HFFc6 (cell line): ENCODE data around the gene HOXD12. TPM values are rescaled to one million over a fixed set of nuclear protein-coding genes. Genes with fewer than 3 reads are reported as not detected.
A peak's percentile ranks its signal among the peaks of the same experiment; 100 is the strongest.

Experiments used
- DNase-seq: peaks from one replicate; pipeline ENCODE4 v3.0.0-alpha.2; 2018
- H3K27ac Mint-ChIP-seq: 2 replicates; pipeline ENCODE4 v1.8.0; 2020; ENCODE audit warnings: mild to moderate bottlenecking, mixed read lengths
- H3K27me3 Mint-ChIP-seq: 2 replicates; pipeline ENCODE4 v1.8.0; 2021; ENCODE audit warnings: mild to moderate bottlenecking, moderate library complexity, mixed read lengths; ENCODE audit not compliant: insufficient read depth
- H3K36me3 Mint-ChIP-seq: 2 replicates; pipeline ENCODE4 v1.8.0; 2021; ENCODE audit warnings: low read depth, mixed read lengths
- H3K4me1 Mint-ChIP-seq: 2 replicates; pipeline ENCODE4 v1.8.0; 2020; ENCODE audit warnings: low read depth, mixed read lengths
- H3K4me3 Mint-ChIP-seq: 2 replicates; pipeline ENCODE4 v1.8.0; 2020; ENCODE audit warnings: mild to moderate bottlenecking, moderate library complexity, mixed read lengths
- H3K9me3 Mint-ChIP-seq: 2 replicates; pipeline ENCODE4 v1.8.0; 2020; ENCODE audit warnings: mild to moderate bottlenecking, mixed read lengths
- CTCF ChIP-seq: fragments of 200-600 bp; sonication (generic); IDR thresholded peaks from 2 replicates; pipeline ENCODE4 v1.5.0; 2021; ENCODE audit warnings: antibody characterized with exemption, mild to moderate bottlenecking
- total RNA-seq, 6 experiments: library from RNA; stranded (reverse); fragmentation: NEBNext Ultra II Directional; extraction: Animal tissue kit (Norgen Biotek cat#: 25700); gene quantifications; 2 replicates in 1 of 6; 3 replicates in 5 of 6; pipeline ENCODE4 v1.2.3, GENCODE V29; 2021

HOXD12 gene
- total RNA-seq, 6 experiments from 2014 or later = 0.19 to 0.36 (median 0.26) TPM; not detected in 2

DNA sequence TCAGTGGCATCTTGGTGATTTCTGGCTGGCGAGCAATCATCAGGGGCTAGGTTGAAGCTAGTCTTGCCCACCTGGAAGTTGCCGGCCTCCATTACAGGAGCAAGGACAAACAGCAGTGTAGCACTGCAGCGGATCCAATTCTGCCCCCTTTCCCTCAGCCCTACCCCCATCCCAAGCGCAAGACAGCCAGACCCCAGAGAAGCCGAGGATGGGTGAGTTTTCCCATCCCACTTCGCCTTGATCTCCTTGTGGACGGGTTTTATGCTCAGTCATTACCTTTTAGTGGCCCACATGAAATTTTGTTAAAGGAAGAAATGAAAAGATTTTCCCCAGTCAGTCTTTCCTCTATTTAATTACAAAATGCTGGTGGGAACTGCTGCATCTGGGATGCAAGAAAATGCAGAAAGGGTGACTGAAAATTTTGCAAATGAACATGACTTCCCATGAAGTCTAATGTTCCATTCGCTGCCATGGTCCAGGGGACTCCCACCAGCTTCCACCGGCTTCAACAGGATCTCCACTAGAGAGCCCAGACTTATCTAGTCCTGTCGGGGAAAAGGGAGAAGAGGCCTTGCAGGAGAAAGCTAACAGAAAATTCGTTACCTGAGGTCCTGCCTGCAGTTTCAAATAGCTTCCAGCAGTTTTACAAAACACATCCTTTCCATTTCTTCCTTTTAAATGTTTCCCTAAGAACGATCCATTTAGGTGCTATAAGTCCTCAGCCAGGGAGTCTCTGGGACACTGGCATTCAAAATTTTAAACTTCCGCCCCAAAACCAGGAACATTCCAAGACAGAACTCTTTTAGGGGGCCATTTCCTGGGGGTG is 21.0 kb downstream of the HOXD12 start:
- H3K4me1 Mint-ChIP-seq = no peaks in the 10 kb centered on the region
- TF ChIP-seq CTCF = 0 out of 2 replicates have a peak, but pooled peaks have one; percentile 7
- H3K4me3 Mint-ChIP-seq = no peak overlapping the region
- peaks cover 22% of the 10 kb centered on the region for H3K36me3 Mint-ChIP-seq
- DNase-seq = no peak
- no peak overlapping the region for H3K27ac Mint-ChIP-seq
- H3K9me3 Mint-ChIP-seq = no peaks in the 10 kb centered on the region
- peaks cover 8% of the 10 kb centered on the region for H3K27me3 Mint-ChIP-seq

GRCh38 chr2:176121190-176122051 is 21.8 kb downstream of the HOXD12 start:
- Mint-ChIP-seq H3K36me3 (peaks cover 22% of the 10 kb centered on the region), H3K27me3 (peaks cover 9% of the 10 kb centered on the region), H3K4me3 (no peak overlapping the region), H3K9me3 (no peaks in the 10 kb centered on the region), H3K4me1 (no peaks in the 10 kb centered on the region), H3K27ac (no peak overlapping the region)
- 0 out of 2 replicates have a peak, but pooled peaks have one; percentile 1 for TF ChIP-seq CTCF
- DNase-seq = no peak

DNA sequence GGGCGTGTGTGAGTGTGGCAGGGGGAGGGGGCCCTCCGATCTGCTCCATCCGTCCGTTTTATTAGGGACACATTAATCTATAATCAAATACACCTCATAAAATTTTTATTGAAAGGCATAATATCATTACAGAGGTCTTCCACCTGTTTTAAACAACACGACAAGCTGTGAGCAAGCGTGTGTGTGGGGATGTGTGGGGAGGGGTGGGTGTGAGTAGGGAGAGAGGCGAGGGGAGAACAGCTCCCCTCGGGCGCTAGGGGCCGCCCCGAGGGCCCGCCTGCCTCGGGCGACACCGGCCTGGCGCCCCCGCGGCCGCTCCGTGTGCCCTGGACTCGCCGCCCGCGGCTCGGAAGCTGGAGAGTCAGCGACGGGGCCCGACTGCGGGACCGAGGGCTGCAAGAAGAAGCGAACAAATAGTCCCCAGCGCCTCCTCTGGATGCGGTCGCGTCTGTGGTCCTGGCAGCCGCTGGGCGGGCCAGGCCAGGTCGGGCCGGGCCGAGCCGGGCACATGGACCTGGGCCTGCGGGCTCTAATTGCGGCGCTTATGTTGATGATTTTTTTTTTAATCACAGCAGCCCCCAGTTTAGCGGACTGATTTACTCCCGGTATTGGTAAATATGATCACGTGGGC is 22.6 kb downstream of the HOXD12 start:
- Mint-ChIP-seq H3K4me1 (peaks cover 5% of the 10 kb centered on the region), H3K27me3 (peaks cover 9% of the 10 kb centered on the region), H3K36me3 (peaks cover 15% of the 10 kb centered on the region), H3K4me3 (peak overlapping the region; percentile 67; the same call in 1 of the 2 replicates), H3K27ac (no peak overlapping the region), H3K9me3 (no peaks in the 10 kb centered on the region)
- DNase-seq = no peak
- no peak for TF ChIP-seq CTCF

DNA sequence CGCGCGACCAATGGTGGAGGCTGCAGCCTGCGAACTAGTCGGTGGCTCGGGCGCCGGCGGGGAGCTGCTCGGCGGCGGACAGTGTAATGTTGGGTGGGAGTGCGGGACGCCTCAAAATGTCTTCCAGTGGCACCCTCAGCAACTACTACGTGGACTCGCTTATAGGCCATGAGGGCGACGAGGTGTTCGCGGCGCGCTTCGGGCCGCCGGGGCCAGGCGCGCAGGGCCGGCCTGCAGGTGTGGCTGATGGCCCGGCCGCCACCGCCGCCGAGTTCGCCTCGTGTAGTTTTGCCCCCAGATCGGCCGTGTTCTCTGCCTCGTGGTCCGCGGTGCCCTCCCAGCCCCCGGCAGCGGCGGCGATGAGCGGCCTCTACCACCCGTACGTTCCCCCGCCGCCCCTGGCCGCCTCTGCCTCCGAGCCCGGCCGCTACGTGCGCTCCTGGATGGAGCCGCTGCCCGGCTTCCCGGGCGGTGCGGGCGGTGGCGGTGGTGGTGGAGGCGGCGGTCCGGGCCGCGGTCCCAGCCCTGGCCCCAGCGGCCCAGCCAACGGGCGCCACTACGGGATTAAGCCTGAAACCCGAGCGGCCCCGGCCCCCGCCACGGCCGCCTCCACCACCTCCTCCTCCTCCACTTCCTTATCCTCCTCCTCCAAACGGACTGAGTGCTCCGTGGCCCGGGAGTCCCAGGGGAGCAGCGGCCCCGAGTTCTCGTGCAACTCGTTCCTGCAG is 23.3 kb downstream of the HOXD12 start, which contains the start of gene HOXD9:
Gene HOXD9, plus strand, starts transcription at position 37 of the 728 bp plus-strand sequence. Its CDS starts 50 bp downstream, at position 87.
- no peak for TF ChIP-seq CTCF
- Mint-ChIP-seq H3K27ac (no peak within 1 kb of the TSS), H3K36me3 (peaks cover 14% of the 10 kb centered on the region), H3K4me3 (peak within 1 kb of the TSS; percentile 67; the same call in 1 of the 2 replicates), H3K27me3 (peaks cover 11% of the 10 kb centered on the region), H3K4me1 (peaks cover 12% of the 10 kb centered on the region), H3K9me3 (no peaks in the 10 kb centered on the region)
- DNase-seq = no peak
